GM21528 (cell line): ENCODE data around the gene ST6GALNAC1.
"Not testable (repeated sequence)": the region's sequence is repeated elsewhere in the genome, so short reads cannot be mapped to it uniquely, and the experiment has no call there.

Experiments
- ATAC-seq: cut with Tn5 transposase; IDR thresholded peaks from one replicate; pipeline ENCODE4 v1.9.1; 2021; ENCODE audit warnings: mild to moderate bottlenecking, moderate library complexity; ENCODE audit not compliant: unreplicated experiment, low FRiP score

ST6GALNAC1 gene

DNA sequence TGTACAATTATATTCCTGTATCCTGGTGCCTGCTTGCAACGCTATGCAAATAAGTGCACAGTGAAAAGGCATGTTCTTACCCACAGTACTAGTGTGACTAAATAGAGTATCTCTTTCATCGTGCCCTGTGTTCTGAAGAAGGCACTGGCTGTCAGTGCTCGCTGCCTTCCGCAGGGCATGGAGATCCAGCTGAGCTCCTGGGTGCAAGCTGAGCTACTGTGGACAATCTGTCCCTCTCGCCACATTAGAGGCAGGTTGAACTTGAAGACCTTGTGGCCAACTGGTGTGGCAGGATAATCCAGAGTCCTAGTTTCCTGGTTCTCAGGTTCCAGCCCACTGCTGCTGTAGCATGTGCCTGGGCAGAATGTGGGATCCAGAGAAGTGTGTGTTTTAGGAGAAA is 1.9 kb upstream of the ST6GALNAC1 start:
- ATAC-seq, result no peak

DNA sequence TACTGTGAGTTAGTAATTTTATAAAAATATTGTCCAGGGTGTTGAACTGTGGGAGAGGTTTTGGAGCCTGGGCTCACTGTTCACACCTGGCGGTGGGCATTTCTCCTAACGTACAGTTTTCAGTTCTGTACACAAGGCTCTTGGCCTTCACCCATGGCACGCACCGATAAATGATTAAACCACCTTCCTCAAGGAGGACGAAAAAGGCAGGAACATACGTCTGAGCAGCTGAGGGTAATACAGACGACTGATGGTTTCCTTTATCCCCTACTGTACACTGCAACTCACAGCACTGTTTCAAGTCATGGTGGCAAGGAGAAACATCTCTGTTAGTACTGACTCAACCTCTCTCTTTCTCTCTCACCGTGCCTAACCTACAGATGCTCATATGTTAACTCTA is 1.4 kb upstream of the ST6GALNAC1 start:
- no peak for ATAC-seq

DNA sequence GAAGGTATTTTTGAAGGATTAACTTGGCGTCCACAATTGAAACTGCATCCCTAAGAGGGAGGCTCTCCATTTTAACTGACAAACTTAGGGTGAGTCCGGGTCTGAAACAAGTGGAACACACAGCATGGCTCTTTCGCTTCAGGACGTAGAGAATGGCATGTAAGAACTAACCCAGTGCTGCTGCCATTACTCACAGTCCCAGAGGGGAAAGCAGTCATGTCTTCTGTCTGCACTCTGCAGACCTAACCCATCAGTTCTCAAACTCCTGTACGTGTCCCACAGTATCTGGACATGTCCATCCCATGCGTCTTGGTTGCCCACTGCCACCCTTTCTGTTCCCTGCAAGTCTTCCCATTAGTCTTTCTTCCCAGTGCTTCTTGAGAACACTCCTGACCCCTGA is 563 bp downstream of the ST6GALNAC1 start:
- ATAC-seq, result no peak

DNA sequence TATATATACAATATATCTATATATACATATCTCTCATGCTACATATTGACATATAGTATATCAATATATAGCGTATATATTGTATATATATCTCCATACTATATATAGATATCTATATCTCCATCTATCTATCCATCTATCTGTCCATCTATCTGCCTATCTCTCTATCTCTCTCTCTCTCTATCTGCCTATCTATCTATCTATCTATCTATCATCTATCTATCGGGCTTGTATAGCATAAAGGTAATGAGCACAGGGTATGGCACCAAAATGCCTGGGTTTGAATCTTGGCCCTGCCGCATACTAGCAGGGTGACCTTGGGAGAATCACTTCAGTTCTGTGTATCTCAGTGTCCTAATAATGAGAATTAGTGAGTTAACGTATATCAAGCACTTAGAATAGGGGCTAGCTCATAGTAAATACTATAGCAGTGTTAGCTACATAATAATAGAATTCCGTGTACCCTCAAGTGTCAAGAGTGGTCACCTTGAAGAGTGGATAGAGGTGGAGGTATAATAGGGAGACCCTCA is 1.5 kb downstream of the ST6GALNAC1 start:
- ATAC-seq, result no peak

DNA sequence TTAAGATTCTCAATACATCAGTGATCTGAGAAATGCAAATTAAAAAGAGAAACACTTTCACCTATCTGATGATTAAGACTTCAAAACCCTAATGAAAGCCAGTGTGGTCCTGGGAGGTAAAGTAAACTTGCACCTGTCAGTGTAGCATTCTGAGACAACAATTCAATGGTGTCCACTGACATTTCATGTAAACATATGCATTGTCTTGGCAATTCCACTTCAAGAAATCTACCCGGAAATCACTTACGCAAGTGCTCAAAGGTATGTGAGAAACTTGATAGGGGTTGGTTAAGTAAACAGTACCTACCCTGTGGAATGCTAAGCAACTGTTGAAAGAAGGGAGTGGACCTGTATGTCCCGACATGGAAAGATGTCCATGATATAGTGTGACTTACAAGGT is 2.1 kb downstream of the ST6GALNAC1 start:
- ATAC-seq, result no peak

DNA sequence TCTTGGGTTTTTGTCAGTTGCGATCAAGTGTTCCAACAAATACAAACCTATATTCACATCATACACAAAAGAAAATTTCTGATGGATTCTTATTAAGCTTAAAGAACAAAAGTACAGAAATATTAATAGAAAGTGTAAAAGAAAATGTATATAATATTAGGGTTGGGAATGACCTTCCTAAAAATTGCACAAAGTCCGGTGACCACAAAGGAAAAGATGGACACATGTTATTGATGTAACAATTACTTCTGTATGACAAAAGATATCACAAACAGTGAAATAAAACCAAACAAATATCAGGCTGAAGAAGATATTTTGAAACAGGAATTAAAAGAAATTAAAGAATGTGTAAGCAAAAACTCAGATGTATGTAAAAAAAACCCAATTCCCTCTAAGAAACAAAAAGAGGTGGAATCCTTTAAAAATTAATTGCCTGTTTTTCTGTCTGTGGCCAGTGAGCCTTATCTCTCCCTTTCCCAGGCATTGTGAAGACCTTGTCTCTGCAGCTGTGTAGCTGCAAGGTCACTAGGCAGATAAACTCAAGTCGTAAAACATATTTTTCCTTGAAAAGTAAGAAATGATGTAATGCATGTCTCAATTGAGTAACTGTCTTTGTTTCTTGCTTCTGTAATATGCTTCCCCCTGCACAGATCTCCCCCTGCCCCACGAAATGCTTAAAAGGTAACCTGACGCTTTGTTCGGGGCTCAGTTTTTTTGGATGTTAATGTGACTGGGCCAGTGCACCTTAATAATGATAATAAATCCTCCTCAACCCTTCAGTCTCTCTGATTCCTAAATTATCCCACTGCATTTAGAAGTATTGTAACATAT is 2.8 kb downstream of the ST6GALNAC1 start:
- ATAC-seq, result no peak

DNA sequence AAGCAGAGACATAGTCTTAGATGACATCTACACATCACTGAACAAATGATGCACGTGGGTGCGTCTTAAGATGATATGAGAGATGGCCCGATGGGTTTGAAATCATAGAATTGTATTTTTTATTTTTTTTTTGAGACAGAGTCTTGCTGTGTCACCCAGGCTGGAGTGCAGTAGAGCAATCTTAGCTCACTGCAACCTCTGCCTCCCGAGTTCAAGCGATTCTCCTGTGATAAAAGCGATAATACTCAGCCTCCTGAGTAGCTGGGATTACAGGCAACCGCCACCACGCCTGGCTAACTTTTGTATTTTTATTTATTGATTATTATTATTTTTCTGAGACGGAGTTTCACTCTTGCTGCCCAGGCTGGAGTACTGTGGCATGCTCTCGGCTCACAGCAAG is 5.3 kb downstream of the ST6GALNAC1 start:
- no peak for ATAC-seq

DNA sequence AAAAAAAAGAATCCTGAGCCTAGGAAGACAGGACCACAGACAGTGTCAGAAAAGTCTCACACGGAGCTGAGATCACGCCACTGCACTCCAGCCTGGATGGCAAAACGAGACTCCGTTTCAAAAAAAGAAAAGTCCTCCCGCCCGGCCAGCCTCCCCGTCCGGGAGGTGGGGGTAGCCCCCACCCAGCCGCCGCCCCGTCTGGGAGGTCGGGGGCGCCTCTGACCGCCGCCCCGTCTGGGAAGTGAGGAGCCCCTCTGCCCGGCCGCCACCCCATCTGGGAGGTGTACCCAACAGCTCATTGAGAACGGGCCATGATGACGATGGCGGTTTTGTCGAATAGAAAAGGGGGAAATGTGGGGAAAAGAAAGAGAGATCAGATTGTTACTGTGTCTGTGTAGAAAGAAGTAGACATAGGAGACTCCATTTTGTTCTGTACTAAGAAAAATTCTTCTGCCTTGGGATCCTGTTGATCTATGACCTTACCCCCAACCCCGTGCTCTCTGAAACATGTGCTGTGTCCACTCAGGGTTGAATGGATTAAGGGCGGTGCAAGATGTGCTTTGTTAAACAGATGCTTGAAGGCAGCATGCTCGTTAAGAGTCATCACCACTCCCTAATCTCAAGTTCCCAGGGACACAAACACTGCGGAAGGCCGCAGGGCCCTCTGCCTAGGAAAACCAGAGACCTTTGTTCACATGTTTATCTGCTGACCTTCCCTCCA is 6.9 kb downstream of the ST6GALNAC1 start:
- not testable (repeated sequence) for ATAC-seq

DNA sequence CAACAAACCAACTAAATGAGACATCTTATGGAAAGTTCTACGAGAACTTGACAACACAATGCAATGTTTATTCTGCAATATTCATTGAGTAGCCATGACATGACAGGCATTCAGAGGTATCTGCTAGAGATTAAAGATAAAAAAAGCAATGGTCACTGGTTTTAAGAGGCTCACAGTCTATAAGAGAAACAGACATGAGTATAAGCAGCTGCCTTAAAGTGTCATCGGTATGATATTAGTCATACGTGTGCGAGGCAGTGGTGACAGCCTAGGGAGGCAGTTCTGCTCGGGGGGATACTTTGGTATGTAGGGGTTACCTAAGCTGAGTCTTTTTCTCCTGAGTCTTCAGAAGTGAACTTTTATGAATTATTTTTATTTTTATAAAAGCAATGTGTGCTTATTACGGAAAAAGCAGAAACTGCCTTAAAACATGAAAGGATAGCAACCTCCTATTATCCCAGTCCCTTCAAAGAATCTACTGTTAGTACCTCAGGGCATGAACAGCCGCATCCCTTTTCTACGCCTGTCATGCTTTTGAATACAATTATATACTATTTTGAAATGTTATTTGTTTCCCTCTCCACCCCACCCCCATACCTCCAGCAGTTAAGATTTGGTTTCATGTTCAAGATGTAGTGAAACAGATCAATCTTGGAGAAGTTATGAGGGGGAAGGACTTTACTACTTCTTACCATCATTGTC is 7.7 kb downstream of the ST6GALNAC1 start:
- no peak for ATAC-seq

DNA sequence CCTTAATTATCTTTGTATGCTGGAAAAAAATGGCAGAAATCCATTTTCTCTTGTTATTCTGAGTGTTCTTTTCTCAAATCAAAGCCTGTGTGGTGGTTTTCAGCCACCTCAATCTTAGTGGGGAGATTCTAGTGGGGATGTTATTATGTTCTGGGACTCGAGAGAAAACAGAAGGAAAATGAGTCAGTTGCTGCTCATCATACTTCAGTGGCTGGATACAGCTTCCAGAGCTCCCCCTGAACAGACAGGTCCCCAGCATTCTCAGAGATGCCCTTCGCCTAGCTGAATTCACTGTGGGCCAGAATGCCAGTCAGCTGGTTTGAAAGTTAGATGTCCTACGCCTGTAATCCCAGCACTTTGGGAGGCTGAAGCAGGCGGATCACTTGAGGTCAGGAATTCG is 8.5 kb downstream of the ST6GALNAC1 start:
- ATAC-seq, result no peak

DNA sequence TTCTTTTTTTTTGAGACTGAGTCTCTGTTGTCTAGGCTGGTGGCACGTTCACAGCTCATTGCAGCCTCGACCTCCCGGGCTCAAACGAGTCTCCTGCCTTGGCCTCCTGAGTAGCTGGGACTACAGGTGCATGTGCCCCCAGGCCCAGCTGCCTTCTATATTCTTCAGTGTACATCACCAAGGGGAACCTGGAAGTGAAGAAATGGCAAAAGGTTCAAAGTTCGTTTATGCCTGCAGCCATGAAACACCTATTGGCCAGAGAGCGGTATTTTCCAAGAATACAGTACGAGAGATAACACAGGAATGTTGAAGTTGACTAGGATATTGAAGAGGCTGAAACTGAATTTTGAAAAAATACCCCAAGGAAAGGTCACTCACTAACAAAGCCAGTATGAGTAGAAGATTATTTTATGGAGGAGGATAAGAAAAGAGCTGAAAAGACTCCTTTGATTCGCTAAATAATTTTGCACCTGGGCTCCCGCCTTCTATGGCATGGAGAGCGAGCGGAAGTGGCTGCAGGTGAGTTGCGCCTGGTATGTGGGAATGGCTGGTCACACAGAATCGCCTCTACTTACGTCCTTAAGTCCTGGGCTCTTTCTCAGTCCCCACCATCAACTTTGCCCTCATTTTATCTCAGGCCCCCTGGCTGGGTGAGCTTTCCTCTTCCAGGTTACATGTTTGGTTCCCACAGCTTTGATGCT is 9.8 kb downstream of the ST6GALNAC1 start:
- ATAC-seq, result no peak

DNA sequence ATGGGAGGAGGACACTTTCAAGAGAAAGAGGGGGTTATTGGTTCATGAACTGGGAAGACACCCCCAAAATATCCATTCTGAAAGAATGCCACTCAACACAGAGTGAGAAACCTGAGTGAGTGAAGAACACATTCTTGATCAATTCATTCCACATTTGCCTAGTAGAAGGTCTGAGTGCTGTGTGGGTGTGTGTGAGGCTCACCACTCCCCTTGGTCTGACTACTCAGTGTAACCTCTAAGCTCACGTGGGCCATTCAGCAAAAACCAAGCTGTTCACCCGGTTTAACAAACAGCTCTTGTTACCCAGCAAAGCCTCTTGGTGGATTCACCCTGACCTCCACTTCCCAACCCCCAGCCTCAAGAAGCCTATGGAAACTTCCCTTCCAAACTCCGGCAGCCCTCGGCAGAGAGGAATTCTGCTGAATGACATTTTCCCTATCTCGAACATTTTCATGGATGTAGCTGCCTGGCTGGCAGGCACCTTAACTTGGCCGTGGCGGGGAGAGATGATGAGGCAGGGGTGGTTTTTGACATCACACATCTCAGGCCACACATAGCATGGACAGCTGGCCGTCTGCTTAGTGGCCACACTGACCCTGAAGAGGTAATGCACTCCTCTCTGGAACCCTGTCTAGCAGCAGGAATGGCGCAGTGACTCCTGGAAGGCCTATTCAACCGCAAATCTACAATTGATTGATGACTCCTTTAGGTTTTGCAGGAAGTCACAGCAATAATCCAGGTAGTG is 11.6 kb downstream of the ST6GALNAC1 start:
- no peak for ATAC-seq

DNA sequence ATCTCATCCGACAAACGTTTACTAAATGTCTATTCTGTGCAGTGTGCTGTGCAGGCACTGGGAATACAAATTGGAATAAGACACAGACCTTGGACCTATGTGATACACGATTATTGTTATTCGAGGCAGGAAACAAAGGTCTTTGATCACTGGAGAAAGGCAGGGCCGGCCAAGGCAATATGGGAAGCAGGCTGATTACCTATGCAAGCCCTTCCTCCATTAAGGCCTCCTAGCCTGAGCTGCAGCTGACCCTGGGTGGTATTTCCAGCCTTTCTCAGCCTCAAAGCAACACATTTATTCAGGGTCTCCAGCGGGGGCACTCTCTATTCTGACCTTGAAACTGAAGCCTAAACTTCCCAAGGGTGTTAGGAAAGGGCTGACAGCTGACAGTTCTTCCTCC is 13.4 kb downstream of the ST6GALNAC1 start:
- no peak for ATAC-seq

DNA sequence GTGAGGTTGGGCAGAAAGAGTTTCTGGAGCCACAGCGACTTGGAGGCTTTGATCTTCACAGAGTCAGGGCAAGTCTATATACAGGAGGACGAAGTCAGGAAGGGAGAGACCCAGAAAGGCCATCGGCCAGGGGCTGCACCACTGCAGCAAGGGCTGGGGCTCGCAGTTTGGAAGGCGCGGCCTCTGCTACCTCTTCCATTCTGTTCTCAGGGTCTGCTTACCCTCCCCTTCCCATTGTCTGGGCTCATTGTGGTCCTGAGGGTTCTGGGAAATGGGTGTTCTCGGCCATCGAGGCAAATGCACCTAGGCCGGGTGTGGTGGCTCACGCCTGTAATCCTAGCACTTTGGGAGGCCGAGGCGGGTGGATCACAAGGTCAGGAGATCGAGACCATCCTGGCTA is 16.0 kb downstream of the ST6GALNAC1 start:
- ATAC-seq, result no peak

DNA sequence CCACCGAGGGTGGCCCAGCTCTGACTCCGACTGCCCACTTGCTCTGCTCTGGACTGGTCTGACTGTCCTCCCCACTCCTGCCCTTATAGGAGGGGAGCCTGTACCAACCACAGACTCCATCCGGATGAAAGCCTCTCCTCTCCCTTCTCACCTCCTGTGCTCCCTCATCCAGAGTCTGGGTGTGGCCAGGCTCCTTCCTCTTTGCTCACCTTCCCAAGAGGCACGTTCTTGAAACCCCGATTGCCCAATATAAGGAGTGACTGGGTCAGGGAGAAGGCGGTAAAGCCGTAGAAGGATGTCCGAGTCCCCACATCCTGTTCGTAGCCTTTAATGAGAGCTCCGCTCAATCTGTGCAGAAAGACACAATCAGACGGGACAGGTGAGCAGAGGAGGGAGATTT is 17.1 kb downstream of the ST6GALNAC1 start:
- no peak for ATAC-seq

DNA sequence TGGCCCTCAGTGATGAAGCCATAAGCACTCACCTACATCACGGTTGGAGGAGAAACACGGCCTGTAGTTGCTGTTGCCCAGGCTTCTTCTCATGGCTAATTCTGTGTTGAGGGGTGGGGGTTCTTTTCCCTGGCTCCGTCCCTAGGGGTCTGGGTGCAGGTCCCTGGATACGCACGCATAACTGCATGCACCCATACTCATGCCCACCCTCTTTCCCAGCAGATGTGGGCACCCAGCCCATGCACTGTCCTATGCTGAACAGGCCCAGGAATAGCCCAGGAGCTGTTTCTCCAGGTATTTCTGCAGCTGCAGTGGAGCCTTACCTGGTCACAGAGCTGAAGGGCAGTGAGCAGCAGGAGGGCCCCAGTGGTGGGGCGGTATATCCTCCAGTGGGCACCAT is 18.1 kb downstream of the ST6GALNAC1 start:
- ATAC-seq, result no peak

DNA sequence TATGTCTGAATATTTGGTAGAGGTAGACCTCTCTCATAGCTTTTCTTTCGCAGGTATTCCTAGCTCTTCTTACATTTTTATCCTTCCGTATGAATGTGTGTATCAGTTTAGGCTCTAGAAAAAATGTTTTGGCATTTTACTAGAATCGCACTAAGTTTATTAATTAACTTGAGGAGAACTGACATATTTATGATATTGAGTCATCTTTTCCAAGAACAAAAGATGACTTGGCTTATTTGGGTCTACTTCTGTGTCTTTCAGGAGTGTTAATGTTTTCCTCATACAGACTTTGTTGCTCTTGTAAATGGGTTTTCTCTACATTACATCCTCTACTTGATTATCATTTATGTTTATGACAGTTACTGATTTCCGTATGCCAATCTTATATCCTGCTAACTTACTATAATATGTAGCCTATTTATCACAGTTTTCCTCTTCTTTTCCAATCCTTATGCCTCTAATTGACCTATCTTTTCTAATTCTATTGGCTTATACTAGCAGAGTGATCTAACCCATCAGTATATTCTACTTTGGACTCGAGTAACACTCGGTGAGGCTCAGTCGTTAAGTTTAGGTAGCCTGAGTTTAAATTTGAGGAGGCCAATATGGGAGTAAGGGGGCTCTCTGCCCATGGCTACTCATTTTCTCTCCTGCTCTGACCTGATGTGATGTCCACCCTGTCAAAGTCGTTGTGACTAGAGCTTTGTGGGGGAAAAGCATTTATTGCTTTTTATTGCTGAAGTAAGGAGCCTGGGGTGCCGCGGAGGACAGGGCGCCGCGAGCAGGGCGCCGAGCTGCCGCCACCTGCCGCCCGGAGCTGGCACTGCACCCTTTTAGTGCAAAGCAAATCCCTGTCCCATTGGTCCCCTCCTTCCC is 20.0 kb downstream of the ST6GALNAC1 start:
- no peak for ATAC-seq

DNA sequence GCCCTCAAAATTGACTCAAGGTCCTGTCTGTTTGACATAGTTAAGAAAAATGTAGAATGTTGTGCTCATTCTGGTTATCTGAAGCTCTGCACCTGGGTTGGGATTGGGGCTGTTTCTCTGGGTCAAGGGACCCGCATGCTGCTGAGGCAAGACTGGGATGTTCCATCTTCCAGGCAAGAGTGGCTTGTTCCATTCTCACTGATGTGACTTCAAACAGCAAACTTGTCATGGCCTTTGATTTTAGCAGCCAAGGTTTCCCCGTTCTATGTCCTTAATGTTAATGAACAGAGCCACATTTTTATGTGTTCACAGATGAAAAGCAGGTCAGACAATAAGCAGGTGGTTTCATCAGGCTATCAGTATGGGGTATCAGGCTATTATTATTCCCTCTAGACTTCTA is 25.7 kb downstream of the ST6GALNAC1 start:
- ATAC-seq, result no peak
